Smooth muscle cell (in vitro differentiated cells): ENCODE data around the gene AOPEP. TPM values are rescaled to one million over a fixed set of nuclear protein-coding genes. Genes with fewer than 3 reads are reported as not detected.

Experiments
- DNase-seq: peaks from one replicate; lab custom pipeline; 2025; ENCODE audit not compliant: unreplicated experiment; lab: John Stamatoyannopoulos, UW
- H2AFZ ChIP-seq: fragments of 200-600 bp; sonication (generic); 2 replicates; pipeline ENCODE4 v1.6.0; 2016; ENCODE audit warnings: antibody characterized with exemption, low read depth, mild to moderate bottlenecking
- H3F3A ChIP-seq: fragments of 200-600 bp; sonication (generic); 2 replicates; pipeline ENCODE4 v1.6.0; 2017; ENCODE audit warnings: antibody characterized with exemption, low read depth
- H3K27ac ChIP-seq: fragments of 200-600 bp; sonication (generic); 2 replicates; pipeline ENCODE4 v1.5.1; 2016; ENCODE audit warnings: low read depth, mild to moderate bottlenecking
- H3K27me3 ChIP-seq: fragments of 200-600 bp; sonication (generic); 2 replicates; pipeline ENCODE4 v1.6.1; 2016; ENCODE audit warnings: low read depth, mild to moderate bottlenecking
- H3K36me3 ChIP-seq: fragments of 200-600 bp; sonication (generic); 2 replicates; pipeline ENCODE4 v1.5.1; 2016; ENCODE audit warnings: low read depth
- H3K4me1 ChIP-seq: fragments of 200-600 bp; sonication (generic); 2 replicates; pipeline ENCODE4 v1.5.1; 2016; ENCODE audit warnings: low read depth
- H3K4me2 ChIP-seq: fragments of 200-600 bp; sonication (generic); 2 replicates; pipeline ENCODE4 v1.6.0; 2016; ENCODE audit warnings: mild to moderate bottlenecking
- H3K4me3 ChIP-seq: fragments of 200-600 bp; sonication (generic); 2 replicates; pipeline ENCODE4 v1.5.1; 2016; ENCODE audit warnings: mild to moderate bottlenecking
- H3K79me2 ChIP-seq: fragments of 200-600 bp; sonication (generic); 2 replicates; pipeline ENCODE4 v1.6.0; 2016; ENCODE audit warnings: low read depth, mild to moderate bottlenecking
- H3K9ac ChIP-seq: fragments of 200-600 bp; sonication (generic); 2 replicates; pipeline ENCODE4 v1.6.0; 2016; ENCODE audit warnings: low read depth
- H3K9me3 ChIP-seq: fragments of 200-600 bp; sonication (generic); replicated peaks from 2 replicates; pipeline ENCODE4 v1.5.1; 2016; ENCODE audit warnings: low read depth
- H4K20me1 ChIP-seq: fragments of 200-600 bp; sonication (generic); 2 replicates; pipeline ENCODE4 v1.6.0; 2016; ENCODE audit warnings: low read depth
- WGBS: methylation state at CpG from one replicate; pipeline ENCODE4 v1.1.7; 2016; ENCODE audit warnings: low lambda C conversion rate; 5-methylcytosine and 5-hydroxymethylcytosine counted together
- polyA plus RNA-seq: library from polyadenylated mRNA; unstranded; fragments of >200 nt; fragmentation: Nextera tagmentation; extraction: Ambion mirVana; gene quantifications from 2 replicates; pipeline ENCODE4 v1.2.1, GENCODE V29; 2016
- total RNA-seq: library from RNA; depleted of rRNA; stranded (reverse); fragments of >200 nt; gene quantifications from 2 replicates; pipeline ENCODE4 v1.2.3, GENCODE V29; 2014
- TF ChIP-seq, protein P1 (sequence below): fragments of 200-600 bp; sonication (generic); IDR thresholded peaks from 2 replicates; pipeline ENCODE4 v1.5.1; 2017; ENCODE audit warnings: borderline replicate concordance, mild to moderate bottlenecking, antibody characterized with exemption; ENCODE audit not compliant: insufficient read depth, poor library complexity, severe bottlenecking

The AOPEP gene
- total and polyA plus RNA-seq, 2 experiments from 2014 or later = 52.7 to 94.9 TPM

DNA sequence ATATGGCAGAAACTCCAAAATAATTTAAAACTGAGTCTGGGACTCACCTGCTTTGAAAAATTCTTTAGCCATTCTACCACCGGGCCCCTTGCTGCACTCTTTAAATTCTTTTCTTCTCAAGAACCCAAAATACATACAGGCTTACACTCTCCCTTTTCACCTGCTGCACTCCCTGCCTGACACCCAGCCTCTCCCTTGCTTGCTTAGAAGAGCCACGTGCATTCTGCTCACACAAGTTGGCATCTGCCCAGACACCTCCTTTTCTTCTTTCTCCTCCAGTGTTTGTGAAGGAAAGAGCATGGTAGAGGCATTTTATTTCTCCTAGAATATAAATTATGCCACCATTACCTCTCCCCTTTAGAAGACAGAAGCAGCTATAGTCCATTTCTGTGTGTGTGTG is 39.0 kb upstream of the AOPEP start:
- no peak for DNase-seq
- Histone ChIP-seq H3K9me3 (no peaks in the 10 kb centered on the region), H3K36me3 (no peaks in the 10 kb centered on the region), H3K4me2 (no peak overlapping the region), H3K27ac (no peak overlapping the region), H3K79me2 (no peaks in the 10 kb centered on the region), H3K4me3 (no peak overlapping the region), H3F3A (no peaks in the 10 kb centered on the region), H3K27me3 (no peaks in the 10 kb centered on the region), H4K20me1 (no peaks in the 10 kb centered on the region), H3K9ac (no peak overlapping the region), H2AFZ (no peak overlapping the region), H3K4me1 (peaks cover 4% of the 10 kb centered on the region)
- TF ChIP-seq, protein P1, sequence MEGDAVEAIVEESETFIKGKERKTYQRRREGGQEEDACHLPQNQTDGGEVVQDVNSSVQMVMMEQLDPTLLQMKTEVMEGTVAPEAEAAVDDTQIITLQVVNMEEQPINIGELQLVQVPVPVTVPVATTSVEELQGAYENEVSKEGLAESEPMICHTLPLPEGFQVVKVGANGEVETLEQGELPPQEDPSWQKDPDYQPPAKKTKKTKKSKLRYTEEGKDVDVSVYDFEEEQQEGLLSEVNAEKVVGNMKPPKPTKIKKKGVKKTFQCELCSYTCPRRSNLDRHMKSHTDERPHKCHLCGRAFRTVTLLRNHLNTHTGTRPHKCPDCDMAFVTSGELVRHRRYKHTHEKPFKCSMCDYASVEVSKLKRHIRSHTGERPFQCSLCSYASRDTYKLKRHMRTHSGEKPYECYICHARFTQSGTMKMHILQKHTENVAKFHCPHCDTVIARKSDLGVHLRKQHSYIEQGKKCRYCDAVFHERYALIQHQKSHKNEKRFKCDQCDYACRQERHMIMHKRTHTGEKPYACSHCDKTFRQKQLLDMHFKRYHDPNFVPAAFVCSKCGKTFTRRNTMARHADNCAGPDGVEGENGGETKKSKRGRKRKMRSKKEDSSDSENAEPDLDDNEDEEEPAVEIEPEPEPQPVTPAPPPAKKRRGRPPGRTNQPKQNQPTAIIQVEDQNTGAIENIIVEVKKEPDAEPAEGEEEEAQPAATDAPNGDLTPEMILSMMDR = no peak
- WGBS = 95% methylated on average over 2 of the region's 2 CpGs

DNA sequence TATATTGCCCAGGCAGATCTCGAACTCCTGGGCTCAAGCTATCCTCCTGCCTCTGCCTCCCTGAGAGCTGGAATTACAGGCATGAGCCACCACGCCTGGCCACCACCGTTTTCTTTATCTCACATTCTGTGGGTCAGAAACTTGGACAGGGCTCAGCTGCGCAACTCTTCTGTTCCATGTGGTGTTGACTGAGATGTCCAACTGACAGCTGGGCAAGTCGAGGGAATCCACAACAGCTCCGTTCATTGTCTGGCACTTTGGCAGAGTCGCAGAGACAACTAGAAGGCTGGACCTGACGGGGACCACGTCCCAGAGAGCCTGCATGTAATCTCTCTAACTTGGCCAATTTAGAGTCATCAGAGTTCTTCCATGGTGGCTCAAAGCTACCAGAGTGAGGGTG is 36.2 kb upstream of the AOPEP start:
- no peaks in the 10 kb centered on the region for H4K20me1 ChIP-seq
- H3K79me2 ChIP-seq = no peaks in the 10 kb centered on the region
- no peak overlapping the region for H3K9ac ChIP-seq
- H2AFZ ChIP-seq = no peak overlapping the region
- DNase-seq = no peak
- H3K4me2 ChIP-seq = no peak overlapping the region
- no peaks in the 10 kb centered on the region for H3K36me3 ChIP-seq
- TF ChIP-seq, protein P1 = no peak
- H3K9me3 ChIP-seq = no peaks in the 10 kb centered on the region
- peaks cover 13% of the 10 kb centered on the region for H3K4me1 ChIP-seq
- 90% methylated on average over 9 of the region's 9 CpGs for WGBS
- no peak overlapping the region for H3K4me3 ChIP-seq
- no peak overlapping the region for H3K27ac ChIP-seq
- peaks cover 6% of the 10 kb centered on the region for H3F3A ChIP-seq
- H3K27me3 ChIP-seq = no peaks in the 10 kb centered on the region

DNA sequence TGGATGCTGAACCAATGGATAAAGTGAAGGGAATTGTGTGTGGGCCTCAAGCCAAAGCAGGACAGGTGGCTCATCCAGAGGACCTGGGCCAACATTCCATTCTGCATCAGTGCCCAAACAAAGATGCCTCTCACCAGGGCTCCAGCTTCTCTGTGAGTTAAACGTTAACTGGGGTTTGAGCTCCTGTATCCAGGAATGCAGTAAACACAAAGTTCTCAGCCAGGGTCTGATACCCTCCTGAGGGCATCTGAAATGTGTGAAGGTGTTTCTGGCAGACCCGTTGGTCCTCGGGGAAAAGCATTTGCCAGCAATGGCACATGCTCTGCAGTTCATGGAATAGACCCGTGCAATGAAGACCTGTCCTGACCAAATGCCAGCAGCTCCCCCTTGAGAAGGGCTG is 33.9 kb upstream of the AOPEP start:
- H3K27me3 ChIP-seq = no peaks in the 10 kb centered on the region
- 91% methylated on average over 4 of the region's 4 CpGs for WGBS

More for the DNA sequence above, 33.9 kb upstream of the AOPEP start:
- H3K9me3 ChIP-seq = no peaks in the 10 kb centered on the region
- no peaks in the 10 kb centered on the region for H4K20me1 ChIP-seq
- TF ChIP-seq, protein P1 = no peak
- peaks cover 12% of the 10 kb centered on the region for H3F3A ChIP-seq
- no peak overlapping the region for H3K4me3 ChIP-seq
- DNase-seq = no peak
- peaks cover 18% of the 10 kb centered on the region for H3K4me1 ChIP-seq
- no peaks in the 10 kb centered on the region for H3K36me3 ChIP-seq
- no peaks in the 10 kb centered on the region for H3K79me2 ChIP-seq
- no peak overlapping the region for H3K4me2 ChIP-seq
- H3K9ac ChIP-seq = no peak overlapping the region
- H2AFZ ChIP-seq = no peak overlapping the region
- H3K27ac ChIP-seq = no peak overlapping the region
